Smooth muscle cell (in vitro differentiated cells): ENCODE data around the gene GMPS. TPM values are rescaled to one million over a fixed set of nuclear protein-coding genes. Genes with fewer than 3 reads are reported as not detected.

Experiments used
- DNase-seq: peaks from one replicate; lab custom pipeline; 2025; ENCODE audit not compliant: unreplicated experiment; lab: John Stamatoyannopoulos, UW
- H2AFZ ChIP-seq: fragments of 200-600 bp; sonication (generic); 2 replicates; pipeline ENCODE4 v1.6.0; 2016; ENCODE audit warnings: antibody characterized with exemption, low read depth, mild to moderate bottlenecking
- H3F3A ChIP-seq: fragments of 200-600 bp; sonication (generic); 2 replicates; pipeline ENCODE4 v1.6.0; 2017; ENCODE audit warnings: antibody characterized with exemption, low read depth
- H3K27ac ChIP-seq: fragments of 200-600 bp; sonication (generic); 2 replicates; pipeline ENCODE4 v1.5.1; 2016; ENCODE audit warnings: low read depth, mild to moderate bottlenecking
- H3K27me3 ChIP-seq: fragments of 200-600 bp; sonication (generic); 2 replicates; pipeline ENCODE4 v1.6.1; 2016; ENCODE audit warnings: low read depth, mild to moderate bottlenecking
- H3K36me3 ChIP-seq: fragments of 200-600 bp; sonication (generic); 2 replicates; pipeline ENCODE4 v1.5.1; 2016; ENCODE audit warnings: low read depth
- H3K4me1 ChIP-seq: fragments of 200-600 bp; sonication (generic); 2 replicates; pipeline ENCODE4 v1.5.1; 2016; ENCODE audit warnings: low read depth
- H3K4me2 ChIP-seq: fragments of 200-600 bp; sonication (generic); 2 replicates; pipeline ENCODE4 v1.6.0; 2016; ENCODE audit warnings: mild to moderate bottlenecking
- H3K4me3 ChIP-seq: fragments of 200-600 bp; sonication (generic); 2 replicates; pipeline ENCODE4 v1.5.1; 2016; ENCODE audit warnings: mild to moderate bottlenecking
- H3K79me2 ChIP-seq: fragments of 200-600 bp; sonication (generic); 2 replicates; pipeline ENCODE4 v1.6.0; 2016; ENCODE audit warnings: low read depth, mild to moderate bottlenecking
- H3K9ac ChIP-seq: fragments of 200-600 bp; sonication (generic); 2 replicates; pipeline ENCODE4 v1.6.0; 2016; ENCODE audit warnings: low read depth
- H3K9me3 ChIP-seq: fragments of 200-600 bp; sonication (generic); replicated peaks from 2 replicates; pipeline ENCODE4 v1.5.1; 2016; ENCODE audit warnings: low read depth
- H4K20me1 ChIP-seq: fragments of 200-600 bp; sonication (generic); 2 replicates; pipeline ENCODE4 v1.6.0; 2016; ENCODE audit warnings: low read depth
- CTCF ChIP-seq: fragments of 200-600 bp; sonication (generic); IDR thresholded peaks from 2 replicates; pipeline ENCODE4 v1.5.1; 2017; ENCODE audit warnings: borderline replicate concordance, mild to moderate bottlenecking, antibody characterized with exemption; ENCODE audit not compliant: insufficient read depth, poor library complexity, severe bottlenecking
- WGBS: methylation state at CpG from one replicate; pipeline ENCODE4 v1.1.7; 2016; ENCODE audit warnings: low lambda C conversion rate; 5-methylcytosine and 5-hydroxymethylcytosine counted together
- polyA plus RNA-seq: library from polyadenylated mRNA; unstranded; fragments of >200 nt; fragmentation: Nextera tagmentation; extraction: Ambion mirVana; gene quantifications from 2 replicates; pipeline ENCODE4 v1.2.1, GENCODE V29; 2016
- total RNA-seq: library from RNA; depleted of rRNA; stranded (reverse); fragments of >200 nt; gene quantifications from 2 replicates; pipeline ENCODE4 v1.2.3, GENCODE V29; 2014

GMPS gene
- total and polyA plus RNA-seq, 2 experiments from 2014 or later = 52.1 to 64.5 TPM

DNA sequence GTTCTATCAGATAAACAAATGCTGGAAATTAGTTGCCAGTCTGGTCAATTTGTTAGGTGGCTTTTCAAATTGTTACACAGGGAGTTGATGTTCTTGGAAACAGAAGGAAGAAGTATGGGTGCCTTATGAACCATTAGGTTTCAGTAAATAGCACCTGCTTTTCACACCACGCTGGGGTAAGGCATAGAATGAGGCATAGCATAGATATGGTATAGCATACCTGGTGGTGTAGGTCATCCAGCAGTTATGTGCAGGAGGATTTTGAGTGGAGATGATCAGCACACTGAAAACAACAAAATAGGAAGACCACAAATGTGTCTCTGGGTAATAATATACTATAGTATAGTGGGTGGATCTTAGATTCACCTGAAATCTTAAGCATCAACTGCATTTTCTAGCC lies 121.4 kb downstream of the GMPS start:
- Histone ChIP-seq H3K36me3 (no peaks in the 10 kb centered on the region), H2AFZ (no peak overlapping the region), H3K27ac (no peak overlapping the region), H4K20me1 (no peaks in the 10 kb centered on the region), H3K27me3 (no peaks in the 10 kb centered on the region), H3K4me2 (no peak overlapping the region), H3K79me2 (no peaks in the 10 kb centered on the region), H3K9ac (no peak overlapping the region), H3K4me1 (no peaks in the 10 kb centered on the region), H3K9me3 (no peaks in the 10 kb centered on the region), H3K4me3 (no peak overlapping the region), H3F3A (no peaks in the 10 kb centered on the region)
- 62% methylated on average over 1 of the region's 1 CpG for WGBS
- no peak for DNase-seq
- no peak for TF ChIP-seq CTCF

Other genes starting within 250 kb of the GMPS start
- 0.27 and 0.36 TPM in 2 replicates for gene PLCH1, start 125.6 kb upstream of the GMPS start, total RNA-seq
- gene PLCH1, start 125.6 kb upstream of the GMPS start, polyA plus RNA-seq = 0.13 TPM in 1 of 2 replicates, not detected in the other
- 4.3 and 4.4 TPM in 2 replicates for gene C3orf33, start 64.4 kb upstream of the GMPS start, total RNA-seq
- gene C3orf33, start 64.4 kb upstream of the GMPS start, polyA plus RNA-seq = 3.2 and 3.4 TPM in 2 replicates
- gene SLC33A1, start 16.2 kb upstream of the GMPS start, total RNA-seq = 34.9 and 44.3 TPM in 2 replicates
- 16.4 and 17.5 TPM in 2 replicates for gene SLC33A1, start 16.2 kb upstream of the GMPS start, polyA plus RNA-seq
- 0.22 and 0.36 TPM in 2 replicates for gene KCNAB1, start 249.9 kb downstream of the GMPS start, total RNA-seq
- 0.96 and 1.0 TPM in 2 replicates for gene KCNAB1, start 249.9 kb downstream of the GMPS start, polyA plus RNA-seq